ENCODE results near the gene OSBPL7.

GRCh38 chr17:47792979-47793378 is 28.6 kb downstream of the OSBPL7 start:
- TF ChIP-seq CTCF (IDR thresholded peaks at IDR 0.05) (no peak), POLR2A (IDR thresholded peaks at IDR 0.05) (no peak)

Data from esophagus squamous epithelium (tissue), 4 donors.